Prostate gland (tissue), 2 donors: Measurements from ENCODE around the gene WBP4. TPM values are rescaled to one million over a fixed set of nuclear protein-coding genes. Genes with fewer than 3 reads are reported as not detected.

Experiments
- DNase-seq: peaks from one replicate; pipeline ENCODE4 v3.0.0-alpha.2; 2019; ENCODE audit warnings: low spot score
- H3K27ac ChIP-seq, 2 donors: fragments of 200-600 bp; sonication (generic); 2 replicates each; pipeline ENCODE4 v1.5.1; 2017 to 2019
- H3K27me3 ChIP-seq: fragments of 200-600 bp; sonication (generic); replicated peaks from 2 replicates; pipeline ENCODE4 v1.5.1; 2019; ENCODE audit not compliant: insufficient read depth
- H3K36me3 ChIP-seq, 2 donors: fragments of 200-600 bp; sonication (generic); 1 replicate in 1 of 2; 2 replicates in 1 of 2; pipeline versions ENCODE4 v1.5.1 to v1.8.1; 2017 to 2019
- H3K4me1 ChIP-seq: fragments of 200-600 bp; sonication (generic); replicated peaks from 2 replicates; pipeline ENCODE4 v1.5.1; 2019
- H3K4me3 ChIP-seq, 2 donors: fragments of 200-600 bp; sonication (generic); 2 replicates each; pipeline ENCODE4 v1.5.1; 2017 to 2019
- H3K9me3 ChIP-seq: fragments of 200-600 bp; sonication (generic); 2 replicates; pipeline ENCODE4 v1.5.1; 2017
- POLR2A ChIP-seq: fragments of 450-650 bp; IDR thresholded peaks from one replicate; pipeline ENCODE4 v1.6.1; 2016; ENCODE audit warnings: antibody characterized with exemption, mild to moderate bottlenecking
- POLR2AphosphoS5 ChIP-seq: sonication (generic); formaldehyde crosslinking; IDR thresholded peaks from one replicate; pipeline ENCODE4 v1.6.1; 2017; ENCODE audit warnings: antibody characterized with exemption
- WGBS: methylation state at CpG from one replicate; pipeline ENCODE4 v1.1.5; 2018; 5-methylcytosine and 5-hydroxymethylcytosine counted together
- intact Hi-C: fragments of 100-400 bp; cut with DNase I; formaldehyde crosslinking; loops from one replicate; pipeline ENCODE4 v1.14.2; 2022
- total RNA-seq, 2 donors: library from RNA; depleted of rRNA; stranded (reverse); fragments of >200 nt; gene quantifications; one replicate each; pipeline ENCODE4 v1.1.0, GENCODE V29; 2016
- TF ChIP-seq, protein P1 (sequence below), 4 experiments: fragments of 200-600 bp in 2 of 4; fragments of 450-650 bp in 2 of 4; sonication (generic) in 2 of 4; IDR thresholded peaks; 1 replicate in 3 of 4; 2 replicates in 1 of 4; pipeline ENCODE4 v1.5.1; 2016 to 2019; ENCODE audit warnings: antibody characterized with exemption in 4 of 4, mild to moderate bottlenecking in 2 of 4, moderate library complexity in 2 of 4

The WBP4 gene
- total RNA-seq, 2 donors from 2014 or later: 13.3 to 14.1 TPM

DNA sequence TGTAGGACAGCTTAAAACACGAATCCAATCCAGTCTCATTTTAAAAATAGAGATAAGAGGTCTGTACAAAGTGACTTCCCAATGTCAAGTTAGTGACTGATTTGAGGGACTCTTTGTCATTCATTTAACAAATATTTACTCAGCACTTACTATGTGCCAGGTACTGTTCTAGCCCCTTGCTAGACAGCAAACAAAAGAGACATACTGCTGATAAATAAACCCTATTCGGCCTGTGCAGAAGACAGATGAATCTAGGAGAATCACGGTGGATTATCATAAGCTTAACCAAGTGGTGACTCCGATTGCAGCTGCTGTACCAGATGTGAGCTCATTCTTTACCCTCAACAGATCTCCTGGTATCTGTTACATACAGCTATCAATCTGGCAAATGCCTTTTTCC is 35.8 kb upstream of the WBP4 start:
- intact Hi-C loops: no loop called here
- H3K27ac ChIP-seq: no peak overlapping the region
- TF ChIP-seq, protein P1, sequence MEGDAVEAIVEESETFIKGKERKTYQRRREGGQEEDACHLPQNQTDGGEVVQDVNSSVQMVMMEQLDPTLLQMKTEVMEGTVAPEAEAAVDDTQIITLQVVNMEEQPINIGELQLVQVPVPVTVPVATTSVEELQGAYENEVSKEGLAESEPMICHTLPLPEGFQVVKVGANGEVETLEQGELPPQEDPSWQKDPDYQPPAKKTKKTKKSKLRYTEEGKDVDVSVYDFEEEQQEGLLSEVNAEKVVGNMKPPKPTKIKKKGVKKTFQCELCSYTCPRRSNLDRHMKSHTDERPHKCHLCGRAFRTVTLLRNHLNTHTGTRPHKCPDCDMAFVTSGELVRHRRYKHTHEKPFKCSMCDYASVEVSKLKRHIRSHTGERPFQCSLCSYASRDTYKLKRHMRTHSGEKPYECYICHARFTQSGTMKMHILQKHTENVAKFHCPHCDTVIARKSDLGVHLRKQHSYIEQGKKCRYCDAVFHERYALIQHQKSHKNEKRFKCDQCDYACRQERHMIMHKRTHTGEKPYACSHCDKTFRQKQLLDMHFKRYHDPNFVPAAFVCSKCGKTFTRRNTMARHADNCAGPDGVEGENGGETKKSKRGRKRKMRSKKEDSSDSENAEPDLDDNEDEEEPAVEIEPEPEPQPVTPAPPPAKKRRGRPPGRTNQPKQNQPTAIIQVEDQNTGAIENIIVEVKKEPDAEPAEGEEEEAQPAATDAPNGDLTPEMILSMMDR (IDR thresholded peaks at IDR 0.05): no peak
- no peak for TF ChIP-seq POLR2A
- TF ChIP-seq POLR2AphosphoS5: no peak
- H3K9me3 ChIP-seq: no peaks in the 10 kb centered on the region
- no peaks in the 10 kb centered on the region for H3K4me1 ChIP-seq
- no peaks in the 10 kb centered on the region for H3K27me3 ChIP-seq
- H3K36me3 ChIP-seq: no peaks in the 10 kb centered on the region
- DNase-seq: no peak
- WGBS: 54% methylated on average over 4 of the region's 4 CpGs
- no peak overlapping the region for H3K4me3 ChIP-seq

DNA sequence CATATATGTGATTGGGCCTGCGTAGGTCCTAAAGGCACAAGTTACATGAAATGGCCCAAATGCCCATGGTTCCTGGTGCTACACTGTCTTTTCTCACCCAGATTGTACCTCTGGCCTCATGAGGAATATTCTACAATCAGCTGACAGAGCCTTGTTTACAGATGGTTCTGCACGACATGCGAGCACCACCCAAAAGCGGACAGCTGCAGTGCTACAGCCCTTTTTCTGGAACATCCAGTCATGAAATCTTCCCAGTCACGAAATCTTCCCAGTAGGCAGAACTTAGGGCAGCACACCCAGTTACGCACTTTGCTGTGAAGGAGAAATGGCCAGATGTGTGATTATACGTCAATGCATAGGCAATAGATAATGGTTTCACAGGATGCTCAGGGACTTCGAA is 34.5 kb upstream of the WBP4 start:
- Histone ChIP-seq H3K4me1 (no peaks in the 10 kb centered on the region), H3K4me3 (no peak overlapping the region), H3K9me3 (no peaks in the 10 kb centered on the region), H3K27me3 (no peaks in the 10 kb centered on the region), H3K27ac (no peak overlapping the region), H3K36me3 (no peaks in the 10 kb centered on the region)
- no peak for TF ChIP-seq POLR2A
- TF ChIP-seq, protein P1 (IDR thresholded peaks at IDR 0.05): no peak
- no peak for TF ChIP-seq POLR2AphosphoS5
- intact Hi-C loops: no loop called here
- WGBS: 98% methylated on average over 8 of the region's 8 CpGs
- DNase-seq: no peak

DNA sequence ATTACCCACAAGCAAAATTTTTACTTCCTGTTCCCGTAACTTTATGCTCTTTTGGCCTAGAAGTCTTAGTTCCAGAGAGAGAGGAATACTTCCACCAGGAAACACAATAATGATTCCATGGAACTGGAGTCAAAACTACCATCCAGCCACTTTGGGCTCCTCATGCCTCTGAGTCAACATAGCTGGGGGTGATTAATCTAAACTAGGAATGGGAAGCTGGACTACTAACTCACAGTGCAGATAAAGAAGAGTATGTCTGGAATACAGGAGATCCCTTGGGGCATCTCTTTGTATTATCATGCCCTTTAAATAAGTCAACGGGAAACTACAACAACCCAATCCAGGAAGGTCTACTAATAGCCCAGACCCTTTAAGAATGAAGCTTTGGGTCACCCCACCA is 33.3 kb upstream of the WBP4 start:
- Histone ChIP-seq H3K36me3 (no peaks in the 10 kb centered on the region), H3K9me3 (no peaks in the 10 kb centered on the region), H3K4me3 (no peak overlapping the region), H3K27ac (no peak overlapping the region), H3K4me1 (no peaks in the 10 kb centered on the region), H3K27me3 (no peaks in the 10 kb centered on the region)
- intact Hi-C loops: no loop called here
- DNase-seq: no peak
- WGBS: 88% methylated on average over 2 of the region's 2 CpGs
- TF ChIP-seq, protein P1 (IDR thresholded peaks at IDR 0.05): no peak
- no peak for TF ChIP-seq POLR2A
- TF ChIP-seq POLR2AphosphoS5: no peak

DNA sequence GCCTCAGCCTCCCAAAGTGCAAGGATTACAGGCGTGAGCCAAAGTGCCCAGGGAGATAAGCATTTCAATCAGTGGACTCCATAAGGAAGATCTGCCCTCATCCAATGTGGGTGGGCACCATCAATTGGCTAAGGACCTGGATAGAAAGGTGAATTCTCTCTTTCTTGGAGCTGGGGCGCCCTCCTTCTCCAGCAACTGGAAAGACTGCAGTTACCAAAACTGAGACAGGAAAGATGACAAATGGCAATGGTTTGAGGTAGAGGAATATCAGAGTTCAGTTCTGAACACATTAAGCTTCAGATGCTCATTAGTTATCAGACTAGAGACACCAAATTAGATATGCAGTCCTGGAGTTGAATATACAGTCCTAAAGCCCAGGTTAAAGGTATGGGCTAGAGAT is 31.7 kb upstream of the WBP4 start:
- no peak overlapping the region for H3K4me3 ChIP-seq
- no peaks in the 10 kb centered on the region for H3K36me3 ChIP-seq
- no peak overlapping the region for H3K27ac ChIP-seq
- intact Hi-C loops: no loop called here
- H3K4me1 ChIP-seq: no peaks in the 10 kb centered on the region
- TF ChIP-seq, protein P1 (IDR thresholded peaks at IDR 0.05): no peak
- TF ChIP-seq POLR2A (no peak), POLR2AphosphoS5 (no peak)
- H3K27me3 ChIP-seq: no peaks in the 10 kb centered on the region
- H3K9me3 ChIP-seq: no peaks in the 10 kb centered on the region
- no peak for DNase-seq
- 94% methylated on average over 2 of the region's 2 CpGs for WGBS

DNA sequence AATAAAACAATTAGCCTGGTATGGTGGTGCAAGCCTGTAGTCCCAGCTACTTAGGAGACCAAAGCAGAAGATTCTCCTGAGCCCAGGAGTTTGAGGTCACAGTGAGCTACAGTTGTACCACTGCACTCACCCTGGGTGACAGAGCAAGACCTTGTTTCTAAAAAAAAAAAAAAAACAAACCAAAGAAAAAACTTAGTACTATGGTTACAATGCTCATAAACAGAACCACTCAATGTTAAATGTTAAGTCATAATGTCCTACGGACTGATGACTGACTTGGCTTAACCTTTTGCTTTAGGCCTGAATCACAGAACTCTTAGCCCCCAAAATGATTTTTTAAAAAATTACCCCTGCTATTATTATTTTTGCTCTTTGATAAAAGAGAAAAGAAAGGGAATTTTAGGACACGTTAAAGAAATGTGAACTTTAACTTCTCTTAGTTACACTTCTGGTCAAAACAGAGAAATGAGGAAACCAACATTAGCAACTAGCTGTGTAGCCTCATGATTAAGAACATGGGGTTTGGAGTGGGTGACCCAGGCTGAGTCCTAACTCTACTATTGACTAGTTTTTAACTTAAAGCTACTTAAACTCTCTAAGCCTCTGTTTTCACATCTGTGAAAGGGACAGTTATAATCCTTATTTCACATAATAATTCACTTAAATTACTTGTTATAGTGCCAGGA is 28.5 kb upstream of the WBP4 start:
- Histone ChIP-seq H3K4me1 (no peaks in the 10 kb centered on the region), H3K4me3 (no peak overlapping the region), H3K36me3 (no peaks in the 10 kb centered on the region), H3K27ac (no peak overlapping the region), H3K27me3 (no peaks in the 10 kb centered on the region), H3K9me3 (no peaks in the 10 kb centered on the region)
- TF ChIP-seq, protein P1 (IDR thresholded peaks at IDR 0.05): no peak
- TF ChIP-seq POLR2A (no peak), POLR2AphosphoS5 (no peak)
- 61% methylated on average over 2 of the region's 2 CpGs for WGBS
- intact Hi-C loops: no loop called here
- no peak for DNase-seq
